A673 (cell line): Measurements from ENCODE around the gene ZNF444. TPM values are rescaled to one million over a fixed set of nuclear protein-coding genes. Genes with fewer than 3 reads are reported as not detected.
A peak's percentile ranks its signal among the peaks of the same experiment; 100 is the strongest.

Source experiments
- BruUV-seq: library from RNA; stranded (reverse); fragments of 400-500 nt; replicated peaks from 2 replicates; lab custom pipeline; 2021; lab: Mats Ljungman, UMichigan
- CTCF ChIA-PET: fragments of 300-600 bp; sonication (Branson Sonifier 250); formaldehyde crosslinking; loops from one replicate; lab custom pipeline; 2022; ENCODE audit warnings: antibody characterized with exemption; lab: Charles Lee
- POLR2A ChIA-PET: fragments of 300-600 bp; sonication (Branson Sonifier 250); formaldehyde crosslinking; loops from one replicate; lab custom pipeline; 2022; ENCODE audit warnings: antibody characterized with exemption; ENCODE audit not compliant: low non-redundant PET; lab: Charles Lee
- DNase-seq: peaks from one replicate; pipeline ENCODE4 v3.0.0-alpha.2; 2015; ENCODE audit warnings: low spot score
- H3K27ac ChIP-seq: fragments of 200-600 bp; sonication (generic); 2 replicates; pipeline ENCODE4 v1.5.1; 2016; ENCODE audit warnings: mixed run types, low read depth, mild to moderate bottlenecking, mixed read lengths, antibody characterized with exemption, low read length; ENCODE audit not compliant: poor library complexity, severe bottlenecking
- H3K27me3 ChIP-seq: fragments of 200-600 bp; sonication (generic); replicated peaks from 2 replicates; pipeline ENCODE4 v1.6.1; 2017; ENCODE audit warnings: mixed run types, low read depth, mild to moderate bottlenecking, mixed read lengths, antibody characterized with exemption, low read length; ENCODE audit not compliant: insufficient read depth, poor library complexity
- H3K36me3 ChIP-seq: fragments of 200-600 bp; sonication (generic); 2 replicates; pipeline ENCODE4 v1.6.1; 2016; ENCODE audit warnings: mixed run types, mild to moderate bottlenecking, mixed read lengths, antibody characterized with exemption, low read length; ENCODE audit not compliant: insufficient read depth, poor library complexity, severe bottlenecking
- H3K4me1 ChIP-seq: fragments of 200-600 bp; sonication (generic); 2 replicates; pipeline ENCODE4 v1.6.1; 2017; ENCODE audit warnings: mixed run types, mild to moderate bottlenecking, mixed read lengths, antibody characterized with exemption, low read length; ENCODE audit not compliant: insufficient read depth, poor library complexity, severe bottlenecking
- H3K4me3 ChIP-seq: fragments of 200-600 bp; sonication (generic); 2 replicates; pipeline ENCODE4 v1.5.1; 2016; ENCODE audit warnings: low read depth, mixed run types, mild to moderate bottlenecking, mixed read lengths, low read length; ENCODE audit not compliant: poor library complexity, severe bottlenecking
- H3K9me3 ChIP-seq: fragments of 200-600 bp; sonication (generic); 2 replicates; pipeline ENCODE4 v1.6.1; 2016; ENCODE audit warnings: mixed run types, low read depth, mild to moderate bottlenecking, mixed read lengths, antibody characterized with exemption, low read length; ENCODE audit not compliant: poor library complexity, severe bottlenecking
- EZH2 ChIP-seq: fragments of 200-600 bp; sonication (generic); IDR thresholded peaks from 2 replicates; pipeline ENCODE4 v1.6.1; 2017; ENCODE audit warnings: borderline replicate concordance, low read depth, mild to moderate bottlenecking, mixed read lengths, antibody characterized with exemption, low read length; ENCODE audit not compliant: poor library complexity, severe bottlenecking
- intact Hi-C: fragments of 100-400 bp; cut with micrococcal nuclease; formaldehyde crosslinking; loops from one replicate; pipeline ENCODE4 v1.10.0; 2022; ENCODE audit not compliant: unreplicated experiment
- total RNA-seq: library from RNA; stranded (reverse); gene quantifications from 2 replicates; pipeline ENCODE4 v1.2.3, GENCODE V29; 2021
- TF ChIP-seq, protein P1 (sequence below): fragments of 300-800, 200-600 bp; sonication (generic); conservative IDR thresholded peaks from 2 replicates; pipeline ENCODE4 v1.5.1; 2017; ENCODE audit warnings: low read depth, mild to moderate bottlenecking, antibody characterized with exemption, low read length, moderate library complexity, mixed read lengths

ZNF444 gene
- total RNA-seq, 1 experiment from 2014 or later: 45.3 TPM

GRCh38 chr19:56139847-56140582 lies 1.1 kb upstream of the ZNF444 start:
- Histone ChIP-seq H3K27me3 (no peaks in the 10 kb centered on the region), H3K27ac (peak overlapping the region; percentile 90), H3K4me3 (peak overlapping the region; percentile 53), H3K9me3 (no peaks in the 10 kb centered on the region), H3K36me3 (no peaks in the 10 kb centered on the region), H3K4me1 (peaks cover 6% of the 10 kb centered on the region)
- DNase-seq: no peak
- TF ChIP-seq, protein P1, sequence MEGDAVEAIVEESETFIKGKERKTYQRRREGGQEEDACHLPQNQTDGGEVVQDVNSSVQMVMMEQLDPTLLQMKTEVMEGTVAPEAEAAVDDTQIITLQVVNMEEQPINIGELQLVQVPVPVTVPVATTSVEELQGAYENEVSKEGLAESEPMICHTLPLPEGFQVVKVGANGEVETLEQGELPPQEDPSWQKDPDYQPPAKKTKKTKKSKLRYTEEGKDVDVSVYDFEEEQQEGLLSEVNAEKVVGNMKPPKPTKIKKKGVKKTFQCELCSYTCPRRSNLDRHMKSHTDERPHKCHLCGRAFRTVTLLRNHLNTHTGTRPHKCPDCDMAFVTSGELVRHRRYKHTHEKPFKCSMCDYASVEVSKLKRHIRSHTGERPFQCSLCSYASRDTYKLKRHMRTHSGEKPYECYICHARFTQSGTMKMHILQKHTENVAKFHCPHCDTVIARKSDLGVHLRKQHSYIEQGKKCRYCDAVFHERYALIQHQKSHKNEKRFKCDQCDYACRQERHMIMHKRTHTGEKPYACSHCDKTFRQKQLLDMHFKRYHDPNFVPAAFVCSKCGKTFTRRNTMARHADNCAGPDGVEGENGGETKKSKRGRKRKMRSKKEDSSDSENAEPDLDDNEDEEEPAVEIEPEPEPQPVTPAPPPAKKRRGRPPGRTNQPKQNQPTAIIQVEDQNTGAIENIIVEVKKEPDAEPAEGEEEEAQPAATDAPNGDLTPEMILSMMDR: no peak
- CTCF ChIA-PET: interaction anchor here (1.2 kb wide), 1 partner anchor 59 kb away, joined by 7 read pairs; no protein-coding TSS in a partner anchor
- POLR2A ChIA-PET: no interaction called here
- TSS peak; percentile 89 for BruUV-seq
- intact Hi-C loops: loop anchor here (2.0 kb wide), 1 partner anchor 19 kb away; the partner anchor contains the start of gene ZNF787

DNA sequence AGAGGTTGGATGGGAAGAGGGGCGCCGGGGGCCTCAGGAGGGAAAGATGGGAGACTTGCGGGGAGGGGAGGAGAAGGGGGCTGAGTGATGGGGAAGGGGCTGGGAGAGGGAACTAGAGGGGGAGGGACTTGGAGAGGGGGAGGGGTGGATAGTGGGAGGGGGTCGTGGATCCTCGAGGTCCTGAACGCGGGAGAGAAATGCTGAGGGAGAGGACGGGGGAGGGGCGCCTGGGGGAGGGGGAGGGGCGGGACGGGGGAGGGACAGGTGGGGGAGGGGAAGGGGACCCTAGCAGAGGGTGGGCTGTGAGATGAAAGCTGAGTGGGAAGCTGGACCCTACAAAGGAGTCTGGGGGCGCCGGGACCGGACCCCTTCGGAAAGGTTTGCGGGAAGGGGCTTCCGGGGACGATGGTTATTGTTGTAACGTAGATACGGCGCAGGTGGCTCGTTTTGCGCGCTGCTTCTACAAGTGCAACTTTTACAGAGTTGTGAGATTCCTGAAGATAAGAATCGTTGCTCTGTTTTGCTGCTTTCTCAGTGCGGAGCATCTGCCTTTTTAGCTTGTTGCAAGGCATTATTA lies 418 bp downstream of the ZNF444 start:
- ChIA-PET POLR2A (no interaction called here), CTCF (interaction anchor here (0.7 to 1.2 kb wide), 2 partner anchors 61 to 168 kb away, joined by 7 to 11 read pairs; no protein-coding TSS in a partner anchor)
- Histone ChIP-seq H3K36me3 (no peaks in the 10 kb centered on the region), H3K9me3 (no peaks in the 10 kb centered on the region), H3K4me1 (peaks cover 6% of the 10 kb centered on the region), H3K27me3 (no peaks in the 10 kb centered on the region), H3K27ac (peak overlapping the region; percentile 90), H3K4me3 (peak overlapping the region; percentile 53)
- intact Hi-C loops: loop anchor here (2.0 kb wide), 1 partner anchor 21 kb away; the partner anchor contains the start of gene ZNF787
- no peak for DNase-seq
- TF ChIP-seq, protein P1: no peak
- no peak for TF ChIP-seq EZH2
- no TSS peak for BruUV-seq

DNA sequence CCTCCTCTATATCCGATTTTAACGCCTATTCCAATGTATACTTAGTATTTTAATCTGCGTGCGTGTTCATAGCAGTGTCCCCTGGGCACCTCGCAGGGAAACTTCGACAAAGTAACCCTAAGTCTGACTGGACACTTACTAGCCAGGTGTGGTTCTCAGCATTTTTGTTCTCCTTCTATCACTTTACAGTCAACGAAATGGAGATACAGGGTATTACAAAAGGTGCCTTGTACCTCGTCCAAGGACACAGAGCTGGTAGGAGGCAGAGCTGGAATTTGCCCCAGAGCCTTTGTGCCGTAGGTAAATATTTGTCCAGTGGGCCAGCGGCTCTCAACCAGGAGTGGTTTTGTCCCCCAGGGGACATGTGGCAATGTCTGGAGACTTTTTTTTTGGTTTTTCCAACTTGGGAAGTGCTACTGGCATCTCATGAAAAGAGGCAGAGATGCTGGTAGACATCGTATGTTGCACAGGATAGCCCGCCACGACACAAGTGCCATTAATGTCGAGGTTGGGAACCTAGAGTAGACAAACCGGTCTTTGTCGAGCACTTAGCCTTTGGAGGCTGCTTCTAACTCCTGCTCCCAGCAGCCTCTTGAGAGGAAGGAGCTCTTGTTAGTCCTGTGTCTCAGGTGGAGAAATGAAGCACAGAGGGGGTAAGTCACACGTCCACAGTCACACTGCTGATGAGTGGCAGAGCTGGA lies 1.1 kb downstream of the ZNF444 start:
- BruUV-seq: TSS peak; percentile 24
- DNase-seq: no peak
- no peaks in the 10 kb centered on the region for H3K27me3 ChIP-seq
- ChIA-PET CTCF (no interaction called here), POLR2A (no interaction called here)
- peaks cover 6% of the 10 kb centered on the region for H3K4me1 ChIP-seq
- peak overlapping the region; percentile 53 for H3K4me3 ChIP-seq
- peaks cover 4% of the 10 kb centered on the region for H3K36me3 ChIP-seq
- H3K9me3 ChIP-seq: no peaks in the 10 kb centered on the region
- peak overlapping the region; percentile 14 for H3K27ac ChIP-seq
- TF ChIP-seq EZH2: no peak
- TF ChIP-seq, protein P1: no peak
- intact Hi-C loops: no loop called here
